ENCODE results near the gene PGLYRP2. TPM values are rescaled to one million over a fixed set of nuclear protein-coding genes. Genes with fewer than 3 reads are reported as not detected.
A peak's percentile ranks its signal among the peaks of the same experiment; 100 is the strongest.

Gene PGLYRP2
- total RNA-seq, 1 donor from 2014 or later = not detected

DNA sequence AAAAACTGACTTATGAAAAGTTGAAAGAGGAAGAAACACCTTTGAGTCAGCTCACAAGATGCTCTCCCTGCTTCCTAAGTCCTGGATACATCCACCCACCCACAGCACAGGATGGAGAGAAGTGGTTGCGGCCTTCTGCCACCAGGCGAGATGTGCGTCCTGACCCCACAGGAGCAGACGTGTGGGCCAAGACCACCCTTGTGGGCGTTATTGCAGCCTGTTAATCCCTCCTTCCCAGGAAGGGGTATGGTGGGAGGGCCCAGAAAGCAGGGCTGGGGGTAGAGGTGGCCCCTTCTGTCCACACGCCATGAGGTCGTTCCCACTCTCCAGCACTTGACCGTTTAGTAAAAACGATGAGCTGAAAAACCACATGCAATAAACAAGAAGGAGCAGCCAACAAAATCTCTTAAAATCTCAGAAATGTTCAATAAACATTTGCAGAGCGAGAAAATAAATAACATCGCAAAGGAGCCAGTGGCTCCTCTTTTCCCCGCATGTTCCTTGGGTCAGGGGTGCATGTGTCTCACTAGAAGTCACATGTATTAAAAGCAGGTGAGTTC lies 58.1 kb downstream of the PGLYRP2 start:
- H3K9me3 ChIP-seq (replicated peaks) = peaks cover 7% of the 10 kb centered on the region
- peaks cover 37% of the 10 kb centered on the region for H3K36me3 ChIP-seq
- H3K4me1 ChIP-seq = peaks cover 54% of the 10 kb centered on the region
- H3K27ac ChIP-seq (replicated peaks) = peak overlapping the region; percentile 63
- TF ChIP-seq, protein P1, sequence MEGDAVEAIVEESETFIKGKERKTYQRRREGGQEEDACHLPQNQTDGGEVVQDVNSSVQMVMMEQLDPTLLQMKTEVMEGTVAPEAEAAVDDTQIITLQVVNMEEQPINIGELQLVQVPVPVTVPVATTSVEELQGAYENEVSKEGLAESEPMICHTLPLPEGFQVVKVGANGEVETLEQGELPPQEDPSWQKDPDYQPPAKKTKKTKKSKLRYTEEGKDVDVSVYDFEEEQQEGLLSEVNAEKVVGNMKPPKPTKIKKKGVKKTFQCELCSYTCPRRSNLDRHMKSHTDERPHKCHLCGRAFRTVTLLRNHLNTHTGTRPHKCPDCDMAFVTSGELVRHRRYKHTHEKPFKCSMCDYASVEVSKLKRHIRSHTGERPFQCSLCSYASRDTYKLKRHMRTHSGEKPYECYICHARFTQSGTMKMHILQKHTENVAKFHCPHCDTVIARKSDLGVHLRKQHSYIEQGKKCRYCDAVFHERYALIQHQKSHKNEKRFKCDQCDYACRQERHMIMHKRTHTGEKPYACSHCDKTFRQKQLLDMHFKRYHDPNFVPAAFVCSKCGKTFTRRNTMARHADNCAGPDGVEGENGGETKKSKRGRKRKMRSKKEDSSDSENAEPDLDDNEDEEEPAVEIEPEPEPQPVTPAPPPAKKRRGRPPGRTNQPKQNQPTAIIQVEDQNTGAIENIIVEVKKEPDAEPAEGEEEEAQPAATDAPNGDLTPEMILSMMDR (IDR thresholded peaks at IDR 0.05; ENCODE audit: borderline replicate concordance) = no peak
- intact Hi-C loops (cut with micrococcal nuclease) = no loop called here
- no peaks in the 10 kb centered on the region for H3K27me3 ChIP-seq (ENCODE audit: low read depth)
- no peak for DNase-seq
- no peak overlapping the region for H3K4me3 ChIP-seq

DNA sequence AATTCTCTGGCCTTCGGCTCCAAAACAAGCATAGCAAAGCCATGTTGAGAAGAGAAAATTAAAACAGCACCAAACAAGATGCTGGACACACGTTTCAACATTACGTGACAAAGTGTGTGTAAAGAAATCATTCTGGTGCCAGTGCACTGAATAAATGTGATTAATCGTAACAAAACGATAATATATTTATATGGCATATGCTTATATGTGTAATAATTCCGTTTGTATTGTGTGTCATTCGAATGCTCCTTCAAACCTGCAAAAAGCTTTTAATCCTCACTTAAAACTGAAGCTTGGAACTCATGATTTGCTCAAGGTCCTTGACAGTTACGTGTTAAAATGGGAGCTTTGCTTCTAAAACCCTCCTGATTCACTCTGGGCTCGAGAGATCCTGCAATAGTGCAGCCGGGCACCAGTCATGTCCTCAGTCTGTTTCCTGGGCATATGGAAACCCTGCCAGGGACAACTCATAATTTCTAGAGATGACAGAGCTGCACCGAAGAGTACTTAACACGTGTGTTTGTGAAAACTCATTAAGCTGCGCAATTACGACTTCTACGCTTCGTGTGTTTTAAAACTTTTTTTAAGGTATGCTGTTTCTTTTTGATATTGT lies 59.8 kb downstream of the PGLYRP2 start:
- intact Hi-C loops (cut with micrococcal nuclease) = no loop called here
- H3K4me3 ChIP-seq = peak overlapping the region; percentile 96
- DNase-seq = no peak
- peaks cover 36% of the 10 kb centered on the region for H3K36me3 ChIP-seq
- H3K4me1 ChIP-seq = peaks cover 71% of the 10 kb centered on the region
- peak overlapping the region; percentile 66 for H3K27ac ChIP-seq (replicated peaks)
- H3K27me3 ChIP-seq (ENCODE audit: low read depth) = no peaks in the 10 kb centered on the region
- peaks cover 7% of the 10 kb centered on the region for H3K9me3 ChIP-seq (replicated peaks)
- TF ChIP-seq, protein P1 (IDR thresholded peaks at IDR 0.05; ENCODE audit: borderline replicate concordance) = peak; percentile 12

Small RNA genes within 50 kb of the gene (microRNA-seq; reads per million reads assigned to microRNA genes)
- not detected for gene MIR1470

Other genes with a start within 250 kb of the PGLYRP2 start
- gene EPHX3, start 247.1 kb downstream of the PGLYRP2 start, total RNA-seq = not detected
- gene BRD4, start 147.0 kb downstream of the PGLYRP2 start, total RNA-seq = 60.9 TPM
- 21.8 TPM for gene AKAP8, start 99.7 kb downstream of the PGLYRP2 start, total RNA-seq
- 74.5 TPM for gene AKAP8L, start 60.5 kb downstream of the PGLYRP2 start, total RNA-seq
- gene WIZ, start 29.5 kb downstream of the PGLYRP2 start, total RNA-seq = 25.3 TPM
- 1.5 TPM for gene RASAL3, start 15.0 kb downstream of the PGLYRP2 start, total RNA-seq
- gene CYP4F22, start 29.0 kb upstream of the PGLYRP2 start, total RNA-seq = not detected
- gene CYP4F8, start 135.7 kb upstream of the PGLYRP2 start, total RNA-seq = not detected
- gene CYP4F3, start 161.4 kb upstream of the PGLYRP2 start, total RNA-seq = not detected
- gene CYP4F12, start 193.6 kb upstream of the PGLYRP2 start, total RNA-seq = 3.3 TPM
- not detected for gene OR10H2, start 248.5 kb upstream of the PGLYRP2 start, total RNA-seq

All from left ventricle myocardium inferior (tissue), 1 donor.